ENCODE results near the gene ECSIT.

ECSIT gene

DNA sequence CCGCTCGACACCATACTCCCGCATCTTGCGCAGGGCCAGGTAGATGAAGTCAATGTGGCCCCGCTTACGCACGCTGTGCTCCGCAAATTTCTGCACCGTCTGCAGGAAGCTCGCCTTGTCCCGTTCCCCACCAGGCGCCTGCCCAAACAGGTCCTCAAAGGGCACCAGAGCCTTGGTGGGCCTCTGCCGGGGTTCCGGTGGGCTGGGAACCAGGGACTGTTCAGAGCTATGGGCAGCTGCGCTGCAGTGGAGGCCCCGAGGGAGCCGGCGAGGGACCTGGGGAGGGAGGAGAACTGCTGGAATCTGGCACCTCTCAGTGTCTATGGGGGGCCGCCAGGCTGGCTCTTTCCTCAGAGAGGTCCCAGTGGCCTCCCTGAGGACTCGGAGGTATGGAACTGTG lies 15.0 kb downstream of the ECSIT start:
- Histone ChIP-seq H3K4me1 (ENCODE audit: insufficient read depth, low read length) (no peaks in the 10 kb centered on the region), H3K4me3 (ENCODE audit: low read length) (no peak overlapping the region), H3K9me3 (ENCODE audit: insufficient read depth, low read depth, low read length) (no peaks in the 10 kb centered on the region), H3K27ac (ENCODE audit: low read depth, low read length) (no peak overlapping the region), H3K36me3 (ENCODE audit: insufficient read depth, low read length) (peaks cover 24% of the 10 kb centered on the region), H3K9ac (ENCODE audit: low read depth, low read length) (no peak overlapping the region), H3K27me3 (ENCODE audit: insufficient read depth, low read length) (no peaks in the 10 kb centered on the region)
- 93% methylated on average over 20 of the region's 20 CpGs for WGBS

DNA sequence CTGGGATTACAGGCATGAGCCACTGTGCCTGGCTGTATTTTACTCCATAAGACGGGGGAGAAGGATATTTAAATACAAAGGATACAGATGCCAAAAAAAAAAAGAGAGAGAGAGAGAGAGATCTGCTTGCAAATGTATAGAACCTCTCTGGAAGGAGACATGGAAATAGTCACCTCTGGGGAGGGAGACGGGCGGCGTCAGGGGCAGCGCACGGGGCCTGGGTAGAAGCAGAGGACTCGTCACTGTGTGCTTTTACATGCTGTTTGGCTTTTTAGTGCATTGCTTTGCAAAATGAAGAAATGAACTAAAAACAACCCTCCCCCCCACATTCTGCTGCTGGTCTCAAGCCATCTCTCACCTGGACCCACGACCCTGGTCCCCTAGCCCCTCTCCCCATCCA lies 18.5 kb downstream of the ECSIT start:
- Histone ChIP-seq H3K9me3 (ENCODE audit: insufficient read depth, low read depth, low read length) (no peaks in the 10 kb centered on the region), H3K27me3 (ENCODE audit: insufficient read depth, low read length) (no peaks in the 10 kb centered on the region), H3K36me3 (ENCODE audit: insufficient read depth, low read length) (peaks cover 16% of the 10 kb centered on the region), H3K4me3 (ENCODE audit: low read length) (no peak overlapping the region), H3K9ac (ENCODE audit: low read depth, low read length) (no peak overlapping the region), H3K4me1 (ENCODE audit: insufficient read depth, low read length) (no peaks in the 10 kb centered on the region), H3K27ac (ENCODE audit: low read depth, low read length) (no peak overlapping the region)
- WGBS, result 93% methylated on average over 8 of the region's 8 CpGs

DNA sequence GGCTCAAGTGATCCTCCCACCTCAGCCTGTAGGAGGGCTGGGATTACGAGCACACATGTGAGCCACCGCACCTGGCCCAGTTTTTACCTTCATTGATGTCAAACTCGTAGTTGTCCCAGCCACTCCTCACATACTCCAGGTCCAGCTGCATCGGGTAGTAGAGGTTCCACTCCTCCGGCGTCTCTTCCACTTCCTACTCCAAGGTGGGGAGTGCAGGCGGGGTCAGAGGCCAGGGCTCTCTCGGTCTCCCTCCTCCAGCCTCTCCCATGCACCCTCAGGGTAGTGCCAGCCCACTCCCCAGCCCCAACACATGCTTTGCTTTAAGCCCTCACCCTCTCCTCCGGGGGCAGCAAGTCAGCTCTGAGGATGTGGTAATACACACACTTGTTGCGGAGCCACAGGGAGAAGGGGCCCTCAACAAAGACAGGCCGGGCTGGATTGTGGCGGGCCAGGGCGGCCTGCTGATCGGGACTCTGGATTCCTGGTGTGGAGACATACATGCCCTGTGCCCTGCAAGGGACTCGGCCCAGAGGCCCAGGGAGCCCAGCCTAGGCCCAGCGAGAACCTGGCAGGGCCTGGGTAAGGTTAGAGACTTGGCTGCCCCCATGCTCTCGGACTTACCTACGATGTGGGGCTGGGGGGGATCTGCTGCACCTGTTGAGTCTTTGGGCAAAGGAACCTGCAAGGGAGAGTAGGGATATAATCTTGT lies 21.4 kb downstream of the ECSIT start:
- H3K4me3 ChIP-seq (ENCODE audit: low read length), result no peak overlapping the region
- no peak overlapping the region for H3K9ac ChIP-seq (ENCODE audit: low read depth, low read length)
- peaks cover 9% of the 10 kb centered on the region for H3K36me3 ChIP-seq (ENCODE audit: insufficient read depth, low read length)
- H3K4me1 ChIP-seq (ENCODE audit: insufficient read depth, low read length), result peaks cover 5% of the 10 kb centered on the region; the same call in 1 of the 2 replicates
- no peak overlapping the region for H3K27ac ChIP-seq (ENCODE audit: low read depth, low read length)
- H3K9me3 ChIP-seq (ENCODE audit: insufficient read depth, low read depth, low read length), result no peaks in the 10 kb centered on the region
- H3K27me3 ChIP-seq (ENCODE audit: insufficient read depth, low read length), result no peaks in the 10 kb centered on the region
- WGBS, result 94% methylated on average over 18 of the region's 18 CpGs

- WGBS, result 92% methylated on average over 6 of the region's 6 CpGs
- no peak overlapping the region for H3K4me3 ChIP-seq (ENCODE audit: low read length)
- H3K9ac ChIP-seq (ENCODE audit: low read depth, low read length), result no peak overlapping the region
- no peak overlapping the region for H3K27ac ChIP-seq (ENCODE audit: low read depth, low read length)
- no peaks in the 10 kb centered on the region for H3K27me3 ChIP-seq (ENCODE audit: insufficient read depth, low read length)
- H3K36me3 ChIP-seq (ENCODE audit: insufficient read depth, low read length), result peaks cover 5% of the 10 kb centered on the region
- peaks cover 5% of the 10 kb centered on the region; the same call in 1 of the 2 replicates for H3K4me1 ChIP-seq (ENCODE audit: insufficient read depth, low read length)
- H3K9me3 ChIP-seq (ENCODE audit: insufficient read depth, low read depth, low read length), result no peaks in the 10 kb centered on the region
These were observed 22.0 kb downstream of the ECSIT start for GRCh38 chr19:11506967-11507366.

- H3K4me1 ChIP-seq (ENCODE audit: insufficient read depth, low read length), result peaks cover 5% of the 10 kb centered on the region; the same call in 1 of the 2 replicates
- peak overlapping the region; percentile 83 for H3K4me3 ChIP-seq (ENCODE audit: low read length)
- no peaks in the 10 kb centered on the region for H3K27me3 ChIP-seq (ENCODE audit: insufficient read depth, low read length)
- WGBS, result 61% methylated on average over 20 of the region's 20 CpGs
- peak overlapping the region; percentile 93 for H3K9ac ChIP-seq (ENCODE audit: low read depth, low read length)
- peak overlapping the region; percentile 15 for H3K27ac ChIP-seq (ENCODE audit: low read depth, low read length)
- peaks cover 1% of the 10 kb centered on the region for H3K36me3 ChIP-seq (ENCODE audit: insufficient read depth, low read length)
- no peaks in the 10 kb centered on the region for H3K9me3 ChIP-seq (ENCODE audit: insufficient read depth, low read depth, low read length)
These were observed 22.8 kb downstream of the ECSIT start for GRCh38 chr19:11506101-11506555.

DNA sequence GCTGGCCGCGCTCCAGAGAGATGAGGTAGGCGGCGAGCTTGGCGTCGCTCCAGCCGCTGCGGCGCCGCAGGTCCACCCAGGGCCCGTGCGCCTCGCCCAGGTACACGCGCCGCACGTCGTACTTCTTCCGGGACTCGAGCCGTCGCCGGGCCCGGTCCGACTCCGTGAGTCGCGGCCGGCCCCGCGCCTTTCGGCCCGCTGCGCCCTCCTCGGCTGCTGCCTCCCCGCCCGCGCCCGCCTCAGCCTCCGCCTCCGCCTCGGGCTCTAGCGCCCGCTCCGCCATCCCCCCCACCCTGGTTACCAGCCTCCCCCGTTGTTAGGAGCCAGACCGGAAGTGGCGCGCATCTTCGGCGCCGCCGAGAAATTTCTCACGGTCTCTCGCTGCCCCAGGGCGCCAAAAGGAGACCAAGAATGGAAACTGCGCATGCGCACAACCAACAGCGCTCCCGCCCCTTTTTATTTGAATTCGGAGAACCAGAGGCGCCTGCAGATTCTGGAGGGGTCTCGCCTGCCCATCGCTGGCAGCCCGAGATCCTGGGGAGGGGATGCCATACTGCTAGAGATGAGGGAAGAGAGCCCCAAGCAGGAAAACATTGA lies 23.3 kb downstream of the ECSIT start, which contains the start of gene ZNF653:
Gene ZNF653, minus strand, starts transcription at position 336 of the 597 bp plus-strand sequence. Its CDS starts 53 bp downstream, at position 283.
- no peaks in the 10 kb centered on the region for H3K9me3 ChIP-seq (ENCODE audit: insufficient read depth, low read depth, low read length)
- WGBS, result under 1% methylated on average over 65 of the region's 65 CpGs
- H3K27ac ChIP-seq (ENCODE audit: low read depth, low read length), result peak within 1 kb of the TSS; percentile 95
- peak within 1 kb of the TSS; percentile 83 for H3K4me3 ChIP-seq (ENCODE audit: low read length)
- H3K36me3 ChIP-seq (ENCODE audit: insufficient read depth, low read length), result no peaks in the 10 kb centered on the region
- H3K4me1 ChIP-seq (ENCODE audit: insufficient read depth, low read length), result peaks cover 5% of the 10 kb centered on the region; the same call in 1 of the 2 replicates
- no peaks in the 10 kb centered on the region for H3K27me3 ChIP-seq (ENCODE audit: insufficient read depth, low read length)
- peak within 1 kb of the TSS; percentile 93 for H3K9ac ChIP-seq (ENCODE audit: low read depth, low read length)

DNA sequence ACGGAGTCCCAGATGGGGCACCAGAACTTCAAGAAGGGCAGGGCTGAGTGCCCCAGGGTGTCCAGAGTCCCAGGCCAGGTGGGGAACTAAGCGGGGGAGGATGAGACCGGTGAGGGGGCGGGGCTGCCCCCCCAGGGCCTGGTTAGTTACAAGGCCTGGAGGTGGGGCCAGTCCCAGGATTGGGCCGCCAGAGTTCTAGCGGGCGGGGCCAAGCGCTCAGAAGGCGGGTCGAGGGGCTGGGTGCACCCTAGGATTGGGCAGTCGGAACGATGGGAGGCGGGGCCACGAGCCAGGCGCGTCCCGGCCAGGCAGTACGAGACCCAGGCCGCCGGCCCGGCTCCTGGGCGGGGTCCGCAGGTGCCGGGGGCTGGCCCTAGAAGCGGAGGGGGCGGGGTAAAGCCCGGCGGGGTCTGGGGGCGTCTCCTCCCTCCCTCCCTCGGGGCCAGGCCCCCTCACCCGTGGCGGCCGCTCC lies 23.9 kb downstream of the ECSIT start:
- no peaks in the 10 kb centered on the region for H3K9me3 ChIP-seq (ENCODE audit: insufficient read depth, low read depth, low read length)
- peaks cover 5% of the 10 kb centered on the region; the same call in 1 of the 2 replicates for H3K4me1 ChIP-seq (ENCODE audit: insufficient read depth, low read length)
- H3K27me3 ChIP-seq (ENCODE audit: insufficient read depth, low read length), result no peaks in the 10 kb centered on the region
- WGBS, result under 1% methylated on average over 33 of the region's 33 CpGs
- peak overlapping the region; percentile 95 for H3K27ac ChIP-seq (ENCODE audit: low read depth, low read length)
- H3K9ac ChIP-seq (ENCODE audit: low read depth, low read length), result peak overlapping the region; percentile 93
- H3K36me3 ChIP-seq (ENCODE audit: insufficient read depth, low read length), result no peaks in the 10 kb centered on the region
- H3K4me3 ChIP-seq (ENCODE audit: low read length), result peak overlapping the region; percentile 83

DNA sequence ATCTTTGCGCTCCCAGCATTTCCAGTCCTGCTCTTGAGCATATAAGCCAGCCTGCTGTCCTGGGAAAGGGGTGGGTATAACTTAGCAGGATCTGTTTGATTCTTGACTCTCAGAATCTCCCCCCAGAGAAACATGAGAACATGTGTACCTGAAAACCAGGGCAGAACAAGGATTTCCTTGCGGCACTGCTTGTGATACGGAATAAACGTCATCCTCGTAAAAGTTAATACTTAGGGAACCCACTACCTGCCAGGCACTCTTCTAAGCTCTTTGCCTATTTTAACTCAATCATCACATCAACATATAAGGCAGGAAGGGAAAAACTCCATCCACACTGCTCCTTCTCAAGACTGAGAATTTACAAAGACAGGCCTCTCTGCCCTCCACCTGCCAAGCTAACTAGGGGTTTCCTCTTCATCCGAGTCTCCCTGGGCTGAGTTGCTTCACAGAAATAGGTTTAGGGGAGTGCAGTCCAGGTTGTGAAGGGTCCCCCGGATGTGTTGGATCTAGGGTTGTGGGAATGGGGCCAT lies 24.4 kb downstream of the ECSIT start:
- no peaks in the 10 kb centered on the region for H3K36me3 ChIP-seq (ENCODE audit: insufficient read depth, low read length)
- 0 out of 2 replicates have a peak overlapping the region, but pooled peaks have one; percentile 9 for H3K27ac ChIP-seq (ENCODE audit: low read depth, low read length)
- H3K27me3 ChIP-seq (ENCODE audit: insufficient read depth, low read length), result no peaks in the 10 kb centered on the region
- peak overlapping the region; percentile 83 for H3K4me3 ChIP-seq (ENCODE audit: low read length)
- H3K4me1 ChIP-seq (ENCODE audit: insufficient read depth, low read length), result peaks cover 5% of the 10 kb centered on the region; the same call in 1 of the 2 replicates
- H3K9ac ChIP-seq (ENCODE audit: low read depth, low read length), result peak overlapping the region; percentile 73
- 69% methylated on average over 7 of the region's 7 CpGs for WGBS
- H3K9me3 ChIP-seq (ENCODE audit: insufficient read depth, low read depth, low read length), result no peaks in the 10 kb centered on the region

DNA sequence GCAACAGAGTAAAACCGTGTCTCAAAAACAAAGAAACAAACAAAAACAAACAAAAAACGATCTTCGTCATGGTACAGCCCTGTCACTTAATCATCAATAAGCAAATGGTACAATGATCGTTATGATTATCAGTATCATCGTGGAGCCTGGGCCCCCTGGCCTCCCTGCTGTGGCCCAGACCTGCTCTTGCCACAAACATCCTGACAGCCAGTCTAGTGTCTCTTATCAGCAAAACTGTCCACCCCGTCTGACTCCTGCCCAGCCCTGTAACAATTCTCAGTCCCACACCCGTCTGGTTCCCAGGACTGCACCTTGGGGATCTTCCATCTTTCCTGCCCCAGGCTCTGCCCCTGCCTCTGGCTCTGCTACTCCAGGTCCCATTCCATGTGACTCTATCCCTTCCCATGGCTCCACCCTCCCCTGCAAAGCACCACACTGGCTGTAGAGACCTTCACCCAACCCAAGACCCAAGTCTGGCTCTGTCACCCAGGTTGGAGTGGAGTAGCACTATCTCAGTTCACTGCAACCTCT lies 29.0 kb downstream of the ECSIT start:
- WGBS, result 93% methylated on average over 7 of the region's 7 CpGs
- H3K36me3 ChIP-seq (ENCODE audit: insufficient read depth, low read length), result peaks cover 8% of the 10 kb centered on the region; the same call in 1 of the 2 replicates
- H3K4me1 ChIP-seq (ENCODE audit: insufficient read depth, low read length), result peaks cover 5% of the 10 kb centered on the region; the same call in 1 of the 2 replicates
- H3K4me3 ChIP-seq (ENCODE audit: low read length), result no peak overlapping the region
- H3K27ac ChIP-seq (ENCODE audit: low read depth, low read length), result no peak overlapping the region
- H3K9ac ChIP-seq (ENCODE audit: low read depth, low read length), result no peak overlapping the region
- no peaks in the 10 kb centered on the region for H3K27me3 ChIP-seq (ENCODE audit: insufficient read depth, low read length)
- H3K9me3 ChIP-seq (ENCODE audit: insufficient read depth, low read depth, low read length), result no peaks in the 10 kb centered on the region

DNA sequence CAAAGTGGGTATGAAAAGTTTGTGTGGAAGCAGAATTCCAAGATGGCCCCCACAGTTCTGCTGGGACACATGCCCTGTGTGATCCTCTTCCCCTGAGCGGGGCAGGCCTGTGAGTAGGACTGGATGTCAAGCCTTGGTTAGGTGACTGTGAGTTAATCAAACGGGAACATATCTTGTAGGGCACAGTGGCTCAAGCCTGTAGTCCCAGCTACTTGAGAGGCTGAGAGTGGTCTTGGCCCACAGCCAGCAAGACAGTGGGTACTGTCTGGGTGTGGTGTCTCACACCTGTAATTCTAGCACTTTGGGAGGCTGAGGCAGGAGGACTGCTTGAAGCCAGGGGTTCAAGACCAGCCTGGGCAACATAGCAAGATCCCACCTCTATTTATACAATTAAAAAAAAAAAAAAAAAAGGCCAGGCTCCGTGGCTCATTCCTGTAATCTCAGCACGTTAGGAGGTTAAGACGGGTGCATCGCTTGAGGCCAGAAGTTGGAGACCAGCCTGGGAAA lies 29.7 kb downstream of the ECSIT start:
- no peak overlapping the region for H3K9ac ChIP-seq (ENCODE audit: low read depth, low read length)
- H3K27ac ChIP-seq (ENCODE audit: low read depth, low read length), result no peak overlapping the region
- H3K9me3 ChIP-seq (ENCODE audit: insufficient read depth, low read depth, low read length), result no peaks in the 10 kb centered on the region
- H3K4me3 ChIP-seq (ENCODE audit: low read length), result no peak overlapping the region
- peaks cover 13% of the 10 kb centered on the region; the same call in 1 of the 2 replicates for H3K36me3 ChIP-seq (ENCODE audit: insufficient read depth, low read length)
- 91% methylated on average over 6 of the region's 6 CpGs for WGBS
- H3K4me1 ChIP-seq (ENCODE audit: insufficient read depth, low read length), result no peaks in the 10 kb centered on the region
- no peaks in the 10 kb centered on the region for H3K27me3 ChIP-seq (ENCODE audit: insufficient read depth, low read length)
